Fibroblast of lung (primary cell): Measurements from ENCODE around the gene ZNRF1. TPM values are rescaled to one million over a fixed set of nuclear protein-coding genes. Genes with fewer than 3 reads are reported as not detected.
A peak's percentile ranks its signal among the peaks of the same experiment; 100 is the strongest.

Source experiments
- DNase-seq, 2 donors: peaks; one replicate each; pipeline versions ENCODE4 v3.0.0 to v3.0.0-alpha.2; 2010; ENCODE audit warnings: low read depth in 2 of 2
- H2AFZ ChIP-seq: 2 replicates; pipeline ENCODE4 v1.5.1; 2012; ENCODE audit warnings: low read length, control low read depth, inconsistent platforms
- H3K27ac ChIP-seq: 2 replicates; pipeline ENCODE4 v1.5.1; 2011; ENCODE audit warnings: low read length, control low read depth; ENCODE audit not compliant: insufficient read depth
- H3K27me3 ChIP-seq: 2 replicates; pipeline ENCODE4 v1.5.1; 2011; ENCODE audit warnings: mild to moderate bottlenecking, low read length; ENCODE audit not compliant: control insufficient read depth, insufficient read depth
- H3K36me3 ChIP-seq: 2 replicates; pipeline ENCODE4 v1.5.1; 2011; ENCODE audit warnings: low read length; ENCODE audit not compliant: control insufficient read depth, insufficient read depth
- H3K4me1 ChIP-seq: 2 replicates; pipeline ENCODE4 v1.5.1; 2011; ENCODE audit warnings: low read length; ENCODE audit not compliant: control insufficient read depth, insufficient read depth; ENCODE audit errors: extremely low read depth
- H3K4me2 ChIP-seq: 2 replicates; pipeline ENCODE4 v1.5.1; 2011; ENCODE audit warnings: low read length, control low read depth; ENCODE audit not compliant: insufficient read depth; ENCODE audit errors: extremely low read depth
- H3K4me3 ChIP-seq, 4 experiments: fragments of 200-600 bp in 1 of 4; sonication (generic) in 1 of 4; replicated peaks in 1 of 4; 2 replicates each; pipeline ENCODE4 v1.5.1; 2011 to 2016; ENCODE audit warnings: low read length in 4 of 4, low read depth in 3 of 4, mild to moderate bottlenecking in 3 of 4, control low read depth in 2 of 4, inconsistent platforms in 1 of 4, mixed read lengths in 1 of 4; ENCODE audit not compliant: insufficient read depth in 1 of 4; ENCODE audit errors: control extremely low read depth in 1 of 4
- H3K79me2 ChIP-seq: 2 replicates; pipeline ENCODE4 v1.5.1; 2012; ENCODE audit warnings: mild to moderate bottlenecking, low read length, inconsistent platforms; ENCODE audit not compliant: control insufficient read depth, insufficient read depth
- H3K9ac ChIP-seq: 2 replicates; pipeline ENCODE4 v1.5.1; 2011; ENCODE audit warnings: mild to moderate bottlenecking, low read length, control low read depth; ENCODE audit not compliant: insufficient read depth
- H3K9me3 ChIP-seq: 2 replicates; pipeline ENCODE4 v1.5.1; 2012; ENCODE audit warnings: low read depth, low read length; ENCODE audit not compliant: control insufficient read depth, insufficient read depth
- H4K20me1 ChIP-seq: 2 replicates; pipeline ENCODE4 v1.5.1; 2011; ENCODE audit warnings: low read length; ENCODE audit not compliant: control insufficient read depth, insufficient read depth; ENCODE audit errors: extremely low read depth
- CTCF ChIP-seq, 2 donors: IDR thresholded peaks in 1 of 2; conservative IDR thresholded peaks in 1 of 2; 1 replicate in 1 of 2; 2 replicates in 1 of 2; pipeline ENCODE4 v1.5.1; 2011 to 2012; ENCODE audit warnings: low read length in 2 of 2, control low read depth in 1 of 2, inconsistent platforms in 1 of 2, low read depth in 1 of 2, mild to moderate bottlenecking in 1 of 2
- EZH2 ChIP-seq: IDR thresholded peaks from 2 replicates; pipeline ENCODE4 v1.5.1; 2012; ENCODE audit warnings: low read length, control low read depth, mild to moderate bottlenecking; ENCODE audit errors: missing control alignments
- polyA plus RNA-seq, 2 donors: library from polyadenylated mRNA; depleted of rRNA in 1 of 2; stranded (reverse) in 1 of 2; unstranded in 1 of 2; fragments of >200 nt; gene quantifications; 2 replicates each; pipeline ENCODE4 v1.2.1, GENCODE V29; 2011 to 2012; ENCODE audit warnings: missing spikeins in 1 of 2
- total RNA-seq: library from RNA; depleted of rRNA; stranded (reverse); fragments of >200 nt; gene quantifications from 2 replicates; pipeline ENCODE4 v1.2.1, GENCODE V29; 2014

ZNRF1 gene
- total and polyA plus RNA-seq, 2 donors (not counting 1 experiment from before 2014, with no cell fraction given) = 21.0 to 21.1 TPM

GRCh38 chr16:75078886-75079285 is 80.1 kb downstream of the ZNRF1 start:
- H3K4me3 ChIP-seq = no peak overlapping the region
- DNase-seq = peak in 1 of 2 donors; percentile 46
- H3K27me3 ChIP-seq = no peaks in the 10 kb centered on the region
- H3K27ac ChIP-seq = no peak overlapping the region
- no peaks in the 10 kb centered on the region for H3K9me3 ChIP-seq
- no peak for TF ChIP-seq CTCF (conservative IDR thresholded peaks at IDR 0.05 in 1 of 2, IDR thresholded peaks at IDR 0.05 in 1 of 2; ENCODE audit: low read depth in 1 of 2, low read length in 2 of 2)
- TF ChIP-seq EZH2 = no peak
- H3K4me2 ChIP-seq = no peak overlapping the region
- H4K20me1 ChIP-seq = no peaks in the 10 kb centered on the region
- no peak overlapping the region for H2AFZ ChIP-seq
- H3K9ac ChIP-seq = no peak overlapping the region
- peaks cover 2% of the 10 kb centered on the region for H3K4me1 ChIP-seq
- peaks cover 9% of the 10 kb centered on the region for H3K79me2 ChIP-seq
- no peaks in the 10 kb centered on the region for H3K36me3 ChIP-seq

GRCh38 chr16:75079346-75079926 is 80.6 kb downstream of the ZNRF1 start:
- Histone ChIP-seq H2AFZ (no peak overlapping the region), H3K27me3 (no peaks in the 10 kb centered on the region), H4K20me1 (no peaks in the 10 kb centered on the region), H3K9ac (no peak overlapping the region), H3K36me3 (no peaks in the 10 kb centered on the region), H3K4me1 (peaks cover 2% of the 10 kb centered on the region), H3K9me3 (no peaks in the 10 kb centered on the region), H3K4me2 (no peak overlapping the region), H3K4me3 (no peak overlapping the region), H3K79me2 (peaks cover 9% of the 10 kb centered on the region), H3K27ac (no peak overlapping the region)
- TF ChIP-seq EZH2 = no peak
- no peak for TF ChIP-seq CTCF (conservative IDR thresholded peaks at IDR 0.05 in 1 of 2, IDR thresholded peaks at IDR 0.05 in 1 of 2; ENCODE audit: low read depth in 1 of 2, low read length in 2 of 2)
- no peak for DNase-seq

- TF ChIP-seq CTCF (conservative IDR thresholded peaks at IDR 0.05 in 1 of 2, IDR thresholded peaks at IDR 0.05 in 1 of 2; ENCODE audit: low read depth in 1 of 2, low read length in 2 of 2) (no peak), EZH2 (no peak)
- Histone ChIP-seq H3K4me1 (peaks cover 2% of the 10 kb centered on the region), H3K4me3 (no peak overlapping the region), H3K27me3 (no peaks in the 10 kb centered on the region), H3K27ac (no peak overlapping the region), H3K79me2 (peaks cover 5% of the 10 kb centered on the region), H3K9me3 (no peaks in the 10 kb centered on the region), H3K4me2 (no peak overlapping the region), H3K36me3 (no peaks in the 10 kb centered on the region), H4K20me1 (no peaks in the 10 kb centered on the region), H3K9ac (no peak overlapping the region), H2AFZ (no peak overlapping the region)
- peak; percentile 78 to 80 for DNase-seq
Measured at GRCh38 chr16:75080205-75081029, 81.6 kb downstream of the ZNRF1 start.
